NCI-H146 treated with DMSO at 0.1 percent for 48 hours (cell line): ENCODE results near the gene VIPR2.
"Not testable (repeated sequence)": the region's sequence is repeated elsewhere in the genome, so short reads cannot be mapped to it uniquely, and the experiment has no call there.

ENCODE experiments used
- DNase-seq: peaks from one replicate; lab custom pipeline; 2025; ENCODE audit not compliant: unreplicated experiment; lab: John Stamatoyannopoulos, UW

Gene VIPR2

DNA sequence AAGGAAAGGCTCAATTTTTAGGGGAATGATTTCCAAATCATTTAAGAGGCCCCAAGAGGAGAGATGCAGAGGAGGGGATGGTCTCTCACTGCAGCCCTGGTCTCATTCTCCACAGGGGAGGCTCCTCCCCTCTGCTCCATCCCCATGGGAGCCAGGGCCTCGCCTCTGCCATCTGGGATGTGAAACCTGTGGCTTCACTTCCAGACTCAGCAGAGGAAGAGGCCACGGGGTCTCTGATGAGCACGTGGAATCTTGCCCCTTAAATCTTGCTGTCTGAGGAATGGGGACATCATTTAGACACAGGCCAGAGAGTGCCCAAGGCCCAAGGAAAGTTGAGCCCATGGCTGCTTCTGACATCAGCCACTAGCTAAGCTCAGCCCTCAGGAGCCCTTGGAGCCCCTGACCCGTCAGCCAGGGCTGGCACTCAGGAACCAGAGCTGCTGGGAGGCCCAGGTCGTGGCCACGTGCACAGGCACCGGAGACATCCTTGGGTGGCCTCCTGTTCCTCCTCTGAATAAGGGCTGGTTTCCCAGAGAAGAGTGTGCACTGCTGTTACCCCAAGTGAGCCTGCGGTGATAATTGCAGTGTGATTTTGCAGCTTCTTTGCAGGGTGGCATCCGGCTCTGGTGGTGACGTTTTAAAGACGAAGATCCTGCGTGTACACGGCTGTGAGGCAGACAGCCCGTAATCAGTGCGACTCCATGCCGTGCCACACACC, 50.5 kb downstream of the VIPR2 start:
- no peak for DNase-seq

DNA sequence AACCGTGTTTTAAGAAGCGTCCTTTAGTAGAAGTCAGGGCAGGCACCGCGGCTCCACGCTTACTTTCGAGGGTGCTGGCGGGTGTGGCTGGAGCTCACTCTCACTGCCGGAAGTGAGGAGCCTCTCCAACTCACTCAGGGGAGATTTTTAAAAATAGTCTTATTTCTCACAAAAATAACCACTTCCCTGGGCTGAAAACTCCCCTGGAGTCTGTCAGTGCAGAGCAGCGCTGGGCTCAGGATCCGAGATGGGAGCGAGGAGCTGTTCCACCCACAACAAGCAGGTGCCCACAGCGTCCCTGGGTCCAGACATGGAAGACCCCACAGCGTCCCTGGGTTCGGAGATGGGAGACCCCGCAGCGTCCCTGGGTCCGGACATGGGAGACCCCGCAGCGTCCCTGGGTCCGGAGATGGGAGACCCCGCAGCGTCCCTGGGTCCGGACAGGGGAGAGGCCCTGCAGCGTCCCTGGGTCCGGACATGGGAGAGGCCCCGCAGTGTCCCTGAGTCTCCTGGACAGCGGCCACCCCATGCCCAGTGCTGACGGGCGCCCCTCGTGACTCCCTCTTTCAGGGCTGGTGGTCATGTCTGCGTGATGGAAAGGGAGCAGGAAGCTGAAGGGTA, 51.2 kb downstream of the VIPR2 start:
- DNase-seq: no peak

DNA sequence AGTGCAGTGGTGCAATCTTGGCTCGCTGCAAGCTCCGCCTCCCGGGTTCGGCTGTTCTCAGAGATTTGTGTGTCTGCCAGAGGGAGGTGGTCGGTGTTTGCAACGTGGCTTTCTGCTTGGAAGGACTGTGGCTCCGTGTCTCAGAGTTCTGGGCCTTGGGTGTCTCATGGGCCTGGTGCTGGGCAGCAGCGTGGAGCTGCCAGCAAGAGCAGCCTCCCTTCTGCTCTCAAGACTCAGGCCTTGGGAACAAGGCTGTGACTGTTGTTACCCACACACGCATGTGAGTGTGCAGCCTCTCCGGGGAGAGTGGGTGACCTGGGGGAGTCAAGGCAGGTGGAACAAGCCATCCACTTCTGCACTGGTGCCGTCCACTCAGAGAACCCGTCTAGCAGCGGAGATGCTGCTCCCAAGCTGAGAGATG, 52.0 kb downstream of the VIPR2 start:
- DNase-seq: no peak

DNA sequence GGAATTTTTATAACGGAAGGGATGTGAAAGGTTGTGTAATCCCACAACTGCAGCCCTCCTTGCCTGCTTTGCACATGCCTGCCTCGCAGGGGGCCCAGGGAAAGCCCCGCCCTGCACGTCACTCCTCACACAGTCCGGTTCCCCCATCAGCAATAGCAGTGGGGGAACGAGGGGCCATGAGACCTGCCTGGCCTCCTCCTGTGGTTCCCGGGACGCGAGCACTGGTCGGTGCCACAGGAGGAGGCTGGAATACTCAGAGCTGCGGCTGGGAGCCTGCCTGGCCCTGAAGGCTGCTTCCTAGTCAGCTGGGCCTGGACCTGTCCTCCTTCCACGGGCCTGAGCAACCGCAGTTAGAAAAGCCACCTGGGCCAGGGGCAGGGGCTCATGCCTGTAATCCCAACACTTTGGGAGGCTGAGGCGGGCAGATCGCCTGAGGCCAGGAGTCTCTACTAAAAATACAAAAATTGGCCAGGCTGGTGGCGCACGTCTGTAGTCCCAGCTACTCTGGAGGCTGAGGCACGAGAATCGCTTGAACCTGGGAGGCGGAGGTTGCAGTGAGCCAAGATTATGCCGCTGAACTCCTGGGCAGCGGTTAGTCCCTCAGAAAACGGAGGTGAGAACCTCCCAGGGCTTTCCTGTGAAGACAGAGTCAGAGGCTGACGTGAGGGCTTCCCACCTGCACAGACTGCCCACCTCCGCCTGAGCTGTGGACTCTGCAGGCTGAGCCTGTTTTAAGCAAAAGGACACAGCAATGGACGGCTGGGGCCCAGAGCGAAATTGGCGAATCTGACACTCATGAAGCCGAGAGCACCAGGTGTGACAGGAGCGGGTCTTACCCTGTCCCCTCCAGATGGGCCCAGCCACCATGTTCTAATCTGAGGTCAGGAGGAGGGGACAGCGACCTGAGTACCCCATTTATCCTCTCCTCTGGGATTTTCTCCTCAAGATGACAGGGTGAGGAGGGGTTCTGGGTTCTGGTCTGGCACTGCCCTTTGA, 52.9 kb downstream of the VIPR2 start:
- DNase-seq: no peak

DNA sequence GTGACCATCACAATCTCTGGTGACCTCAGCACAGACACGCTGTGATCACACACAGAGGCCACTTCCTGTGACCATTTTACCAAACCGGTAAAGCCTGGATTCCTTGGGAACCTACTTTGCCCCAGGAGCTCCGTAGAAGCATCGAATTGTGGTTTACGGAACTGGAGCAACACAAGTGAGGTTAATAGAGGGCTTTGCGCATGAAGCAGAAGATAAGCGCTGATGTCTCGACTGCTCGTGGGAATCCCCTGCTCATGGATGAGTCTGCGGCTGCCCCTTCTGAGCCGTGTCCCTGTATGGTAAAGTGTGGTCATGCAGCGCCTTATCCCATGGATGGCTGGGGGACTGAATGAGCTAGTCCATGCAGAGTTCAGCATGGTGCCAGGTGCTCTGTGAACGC, 53.6 kb downstream of the VIPR2 start:
- no peak for DNase-seq

DNA sequence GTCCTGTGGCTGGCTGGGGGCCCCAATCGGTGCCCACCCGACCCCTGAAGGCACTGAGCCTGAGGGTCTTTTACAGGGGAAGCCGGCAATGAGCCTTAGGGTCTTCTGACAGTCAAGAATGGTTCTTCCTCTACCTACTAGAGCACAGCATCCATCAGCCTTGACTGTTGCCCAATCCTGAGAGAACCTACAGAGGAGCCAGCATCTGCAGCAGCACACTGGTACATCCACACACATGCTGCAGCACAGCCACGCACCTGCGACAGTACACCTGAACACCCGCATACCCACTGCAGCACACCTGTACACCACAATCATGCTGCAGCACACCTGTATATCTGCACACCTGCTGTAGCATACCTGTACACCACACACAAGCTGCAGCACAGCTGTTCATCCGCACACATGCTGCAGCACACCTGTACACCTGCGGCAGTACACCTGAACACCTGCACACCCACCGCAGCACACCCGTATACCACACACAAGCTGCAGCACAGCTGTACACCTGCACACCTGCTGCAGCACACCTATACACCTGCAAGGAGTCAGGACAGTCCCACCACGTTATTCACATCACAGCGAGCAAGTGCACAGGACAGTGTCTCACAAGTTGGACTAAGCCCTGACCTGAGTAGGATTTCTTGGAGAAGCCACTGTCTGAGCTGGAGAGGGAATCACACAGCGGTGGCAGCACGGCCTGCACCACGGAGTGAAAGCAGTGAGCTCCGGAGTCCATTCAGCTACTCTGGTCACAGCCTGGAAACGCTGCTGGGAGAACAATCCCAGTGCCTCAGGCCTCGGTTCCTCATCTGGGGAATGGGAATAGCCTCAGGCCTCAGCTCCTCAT, 56.4 kb downstream of the VIPR2 start:
- no peak for DNase-seq

DNA sequence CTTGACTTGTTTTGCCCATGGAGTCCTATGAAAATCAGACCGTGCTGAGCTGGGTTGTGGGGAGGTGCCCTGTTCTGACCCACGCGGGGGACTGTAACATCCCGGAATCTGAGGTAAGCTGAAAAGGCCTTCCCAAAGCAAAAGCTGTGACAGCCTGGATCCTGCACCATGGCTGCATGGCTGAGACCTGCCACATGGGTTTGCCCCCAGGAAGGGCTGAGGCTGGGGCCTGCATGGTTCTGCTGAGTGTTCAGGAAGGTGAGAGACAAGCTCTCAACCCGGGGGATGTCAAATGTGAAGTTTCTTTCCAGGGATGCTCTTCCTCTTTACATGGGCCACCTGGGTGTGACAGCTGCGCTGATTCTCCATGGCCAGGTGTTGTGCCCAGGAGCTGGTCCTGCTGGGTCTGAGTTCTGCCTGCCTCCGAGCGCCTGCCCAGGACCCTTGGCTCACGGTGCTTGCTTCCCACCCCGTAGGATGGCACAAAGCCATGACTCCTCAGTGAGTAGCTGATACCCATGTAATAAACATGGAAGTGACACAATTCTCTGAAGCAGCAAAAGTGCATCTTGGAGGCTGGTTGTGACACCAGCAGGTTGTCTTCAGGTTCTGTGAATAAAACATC, 58.3 kb downstream of the VIPR2 start:
- DNase-seq: no peak

DNA sequence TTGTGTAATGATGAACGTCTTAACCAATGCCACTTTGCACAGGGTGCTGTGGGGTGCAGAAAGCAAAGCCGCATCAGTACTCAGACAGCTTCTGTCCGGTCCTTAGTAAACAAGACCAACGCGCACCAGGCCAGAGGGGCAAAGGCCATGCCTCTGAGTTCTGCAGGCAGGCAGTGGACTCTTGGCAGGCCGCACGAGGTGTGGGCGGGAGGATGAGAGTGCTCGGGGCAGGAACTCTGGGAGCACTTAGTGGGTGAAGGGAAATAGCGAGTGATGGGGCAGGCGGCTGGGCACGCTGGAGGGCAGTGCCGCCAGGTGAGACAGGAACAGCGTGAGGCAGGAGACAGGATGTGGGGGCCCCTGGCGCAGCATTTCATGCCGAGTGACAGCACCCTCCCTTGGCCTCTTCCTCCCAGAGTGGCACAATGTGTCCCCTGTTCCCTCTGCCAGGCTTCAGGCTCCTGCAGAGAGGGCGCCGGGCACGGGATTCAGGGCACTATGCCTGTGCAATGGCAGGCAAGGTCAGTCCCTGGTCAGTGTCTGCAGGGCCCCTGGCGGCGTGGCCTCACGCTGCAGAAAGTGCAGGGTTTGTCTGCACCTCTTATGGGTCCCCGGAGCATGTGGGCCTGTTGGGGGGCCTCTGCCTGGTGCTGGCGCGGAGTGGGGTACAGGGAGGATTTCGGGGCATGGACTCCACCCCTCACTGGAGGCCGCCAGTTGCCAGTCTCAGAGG, 60.4 kb downstream of the VIPR2 start:
- DNase-seq: no peak

DNA sequence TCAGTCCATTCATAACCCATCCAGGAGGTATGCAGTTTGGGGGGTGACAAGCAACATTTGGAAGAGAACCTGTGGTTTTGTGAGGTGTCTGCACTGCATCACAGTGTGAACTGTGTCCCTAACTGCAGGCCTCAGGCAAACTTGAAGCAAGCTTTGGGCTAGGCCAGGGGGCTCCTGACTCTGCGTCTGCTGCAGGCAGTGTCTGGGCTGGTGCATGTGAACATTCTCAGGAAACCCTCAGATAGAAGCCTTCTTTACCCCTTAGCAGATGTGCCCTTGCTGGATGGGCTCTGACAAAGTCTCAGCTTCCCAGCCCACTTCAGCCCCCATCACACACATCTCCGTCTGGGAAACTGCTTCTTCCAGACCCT, 61.0 kb downstream of the VIPR2 start:
- DNase-seq: no peak

DNA sequence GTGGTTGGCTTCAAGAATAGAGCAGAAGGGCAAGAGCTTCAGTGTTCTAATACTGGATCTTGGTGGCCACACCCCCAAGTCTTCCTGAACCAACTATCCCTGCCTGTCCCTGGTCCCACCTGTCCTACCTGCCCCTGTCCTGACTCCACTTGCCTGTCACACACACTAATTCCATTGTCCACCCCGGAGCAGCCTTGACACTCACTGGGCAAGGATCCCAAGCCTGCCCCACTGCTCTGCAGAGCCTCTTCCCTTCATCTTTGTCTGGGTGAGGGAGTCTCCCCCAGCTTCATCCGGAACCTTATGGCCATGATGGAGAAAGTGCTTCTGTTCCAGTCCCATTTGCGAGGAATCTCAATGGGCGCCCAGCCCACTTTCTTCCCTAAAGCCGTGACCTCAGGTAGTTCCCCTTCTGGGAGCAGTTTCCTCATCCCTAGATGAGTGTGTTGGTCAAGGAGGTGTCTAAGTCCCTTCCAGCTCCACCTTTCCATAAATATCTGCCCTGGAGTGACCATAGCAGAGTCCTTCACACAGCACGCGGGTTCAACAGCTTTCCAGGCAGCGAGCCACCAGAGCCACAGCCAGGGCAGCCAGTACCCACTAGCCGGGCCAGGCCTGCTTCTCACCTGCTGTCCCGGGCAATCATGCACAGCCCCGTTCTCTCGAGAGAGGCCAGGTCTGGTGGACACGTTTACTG, 61.5 kb downstream of the VIPR2 start:
- no peak for DNase-seq

DNA sequence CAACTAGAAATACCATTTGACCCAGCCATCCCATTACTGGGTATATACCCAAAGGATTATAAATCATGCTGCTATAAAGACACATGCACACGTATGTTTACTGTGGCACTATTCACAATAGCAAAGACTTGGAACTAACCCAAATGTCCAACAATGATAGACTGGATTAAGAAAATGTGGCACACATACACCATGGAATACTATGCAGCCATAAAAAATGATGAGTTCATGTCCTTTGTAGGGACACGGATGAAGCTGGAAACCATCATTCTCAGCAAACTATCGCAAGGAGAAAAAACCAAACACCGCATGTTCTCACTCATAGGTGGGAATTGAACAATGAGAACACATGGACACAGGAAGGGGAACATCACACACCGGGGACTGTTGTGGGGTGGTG, 62.6 kb downstream of the VIPR2 start:
- not testable (repeated sequence) for DNase-seq

DNA sequence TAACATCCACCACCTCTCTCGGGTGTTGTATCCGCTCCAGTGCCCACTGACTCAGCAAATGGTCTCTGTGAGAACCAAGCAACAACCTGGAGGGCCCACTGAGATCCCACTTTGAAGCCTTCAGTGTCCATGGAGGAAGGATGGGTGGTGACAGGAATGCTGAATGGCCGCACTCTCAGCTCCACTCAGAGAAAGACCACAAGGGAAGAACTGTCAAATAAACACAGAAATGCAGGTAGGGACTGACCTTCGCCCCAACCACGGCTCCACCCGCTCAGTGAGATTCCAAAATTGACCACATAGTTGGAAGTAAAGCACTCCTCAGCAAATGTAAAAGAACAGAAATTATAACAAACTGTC, 65.8 kb downstream of the VIPR2 start:
- no peak for DNase-seq

DNA sequence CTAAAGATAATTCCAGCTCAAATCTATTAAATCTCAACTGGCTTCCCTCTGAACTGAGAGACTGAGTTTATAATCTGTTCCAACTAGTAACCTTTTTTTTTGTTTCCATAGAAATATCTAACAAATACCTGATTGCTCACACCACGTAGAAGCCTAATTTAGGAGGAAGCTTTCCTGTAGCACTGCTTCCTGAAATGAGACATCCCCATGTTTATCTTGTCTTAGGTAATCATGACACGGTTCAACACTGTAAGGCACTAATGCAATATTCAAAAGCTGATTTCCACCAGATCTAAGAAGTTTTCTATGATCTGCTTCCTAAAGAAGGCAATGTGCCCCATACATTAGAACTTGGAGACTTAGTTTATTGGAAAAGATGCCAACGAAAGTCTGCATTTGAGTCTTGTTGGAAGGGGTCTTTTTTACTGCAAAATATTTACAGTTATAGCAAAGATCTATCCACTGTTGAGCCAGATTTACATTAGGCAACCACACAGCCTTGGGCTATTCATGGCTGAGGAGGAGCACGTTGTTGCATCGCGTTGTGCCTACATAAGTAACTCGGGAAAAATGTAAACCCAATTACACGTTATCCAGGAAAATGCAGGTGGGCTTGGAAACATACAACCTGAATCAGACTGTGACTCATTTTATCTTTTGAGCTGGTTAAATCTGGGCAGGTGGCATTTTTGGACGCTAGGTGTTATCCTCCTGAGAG, 66.3 kb downstream of the VIPR2 start:
- DNase-seq: no peak

DNA sequence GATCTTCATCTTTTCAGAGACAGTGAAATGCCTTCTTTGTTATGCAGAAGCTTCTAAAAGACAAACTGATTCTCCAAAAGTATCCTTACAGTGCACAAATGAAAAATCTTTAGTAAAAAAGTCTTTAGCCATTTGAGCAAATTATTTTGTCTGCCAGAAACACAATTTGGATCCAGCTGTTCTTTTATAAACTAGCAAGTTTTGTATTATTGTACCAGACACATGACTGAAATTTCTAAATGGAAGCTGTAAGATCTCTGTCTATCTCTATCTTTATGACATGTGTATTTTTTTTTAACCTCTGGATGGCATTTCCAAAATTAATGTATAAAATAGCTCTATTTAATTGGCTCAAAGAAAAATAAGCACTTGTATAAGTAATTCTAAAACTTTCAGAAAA, 68.3 kb downstream of the VIPR2 start:
- no peak for DNase-seq

DNA sequence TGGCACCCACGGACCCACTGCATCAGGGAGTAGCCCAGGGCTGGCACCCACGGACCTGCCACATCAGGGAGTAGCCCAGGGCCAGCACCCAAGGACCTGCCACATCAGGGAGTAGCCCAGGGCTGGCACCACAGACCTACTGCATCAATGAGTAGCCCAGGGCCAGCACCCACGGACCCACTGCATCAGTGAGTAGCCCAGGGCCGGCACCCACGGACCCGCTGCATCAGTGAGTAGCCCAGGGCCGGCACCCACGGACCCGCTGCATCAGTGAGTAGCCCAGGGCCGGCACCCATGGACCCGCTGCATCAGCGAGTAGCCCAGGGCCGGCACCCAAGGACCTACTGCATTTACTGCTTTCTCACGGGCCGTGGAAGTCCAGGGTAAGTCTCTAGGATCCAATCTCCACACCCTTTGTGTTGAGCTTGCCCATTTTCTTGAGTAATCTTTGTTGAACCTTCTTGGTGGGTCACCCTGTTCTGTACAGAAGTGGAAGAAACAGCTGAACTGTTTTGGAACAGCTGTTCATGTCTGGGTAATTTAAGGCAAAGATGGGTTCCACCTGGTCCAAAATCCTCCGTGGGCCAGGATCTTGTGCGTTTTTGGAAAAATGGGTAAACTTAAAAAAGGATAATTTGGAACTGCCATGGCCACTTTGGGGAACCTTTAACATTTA, 69.0 kb downstream of the VIPR2 start:
- no peak for DNase-seq

DNA sequence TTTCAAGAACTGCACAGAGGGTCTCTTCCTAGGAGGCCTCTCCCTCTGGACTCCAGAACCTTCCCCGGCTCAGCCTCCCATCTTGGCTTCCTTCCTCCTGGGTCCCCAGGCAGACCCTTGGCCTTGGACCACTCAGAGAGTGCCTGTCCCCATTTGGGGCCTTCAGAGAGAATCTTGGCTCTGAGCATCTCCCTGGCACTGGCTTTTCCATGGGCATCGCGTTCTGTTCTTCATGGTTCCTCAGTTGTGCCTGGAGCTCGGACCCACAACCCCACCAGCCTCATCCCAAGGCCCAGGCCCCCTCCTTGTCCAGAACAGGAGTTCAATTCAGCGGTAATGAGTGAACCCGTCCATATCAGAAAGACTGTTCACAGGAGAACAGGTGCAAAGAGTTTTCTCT, 73.4 kb downstream of the VIPR2 start:
- DNase-seq: no peak

DNA sequence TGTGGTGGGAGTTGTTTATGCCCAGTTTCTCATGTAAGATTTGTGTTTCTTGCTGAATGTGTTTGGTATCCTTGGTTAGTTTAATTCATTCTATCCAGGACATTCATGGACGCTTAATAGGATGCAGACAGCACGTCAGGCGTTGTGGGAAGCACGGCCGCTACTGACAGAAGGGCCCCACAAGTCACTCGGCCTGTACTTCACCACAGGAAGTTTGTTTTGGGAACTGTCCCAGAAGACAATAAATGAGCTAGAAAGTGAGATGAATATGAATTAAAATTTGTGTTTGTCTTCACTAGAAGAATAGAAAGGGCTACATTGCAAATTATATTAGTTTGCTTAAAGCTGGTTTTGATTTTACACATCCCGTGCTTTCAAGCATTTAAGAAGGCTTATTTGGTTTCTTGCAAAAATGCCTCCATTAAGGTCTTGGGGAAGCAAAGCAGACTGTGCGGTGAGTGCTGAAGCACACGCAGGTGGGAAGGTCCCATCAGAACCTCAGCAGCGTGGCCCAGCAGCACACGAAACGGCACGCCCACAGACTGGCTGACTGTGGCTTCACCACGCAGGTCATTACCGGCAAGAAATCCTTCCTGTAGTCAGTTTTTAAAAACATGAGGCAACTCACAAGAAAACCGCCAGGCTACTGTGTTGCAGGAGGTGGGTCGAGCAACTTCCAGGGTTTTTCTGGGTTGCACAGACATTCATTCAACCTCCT, 74.1 kb downstream of the VIPR2 start:
- no peak for DNase-seq
